Anterior cingulate cortex (tissue), 58 donors: Measurements from ENCODE around the gene RNF31.
A peak's percentile ranks its signal among the peaks of the same experiment; 100 is the strongest.

Experiments used
- DNase-seq, 58 donors: peaks; one replicate each; lab custom pipeline; 2025; lab: John Stamatoyannopoulos, UW

Gene RNF31

GRCh38 chr14:24179294-24179960 is 32.1 kb downstream of the RNF31 start:
- no peak for DNase-seq

GRCh38 chr14:24179961-24180796 is 32.9 kb downstream of the RNF31 start:
- DNase-seq = peak in 22 of 58 donors; percentile 10 to 75 (median 34)

- no peak for DNase-seq
Measured at GRCh38 chr14:24181371-24182077, 34.2 kb downstream of the RNF31 start.

- no peak for DNase-seq
Measured at GRCh38 chr14:24182110-24182882, 35.0 kb downstream of the RNF31 start.

GRCh38 chr14:24183014-24183481 is 35.8 kb downstream of the RNF31 start:
- no peak for DNase-seq

- DNase-seq = no peak
Measured at GRCh38 chr14:24184104-24184970, 37.0 kb downstream of the RNF31 start.

GRCh38 chr14:24185026-24185425 is 37.7 kb downstream of the RNF31 start:
- DNase-seq = no peak

- no peak for DNase-seq
Measured at GRCh38 chr14:24185741-24186140, 38.4 kb downstream of the RNF31 start.

GRCh38 chr14:24186831-24187538 is 39.7 kb downstream of the RNF31 start:
- DNase-seq = no peak

GRCh38 chr14:24187539-24187915 is 40.2 kb downstream of the RNF31 start:
- no peak for DNase-seq

GRCh38 chr14:24188251-24189058 is 41.2 kb downstream of the RNF31 start, which contains the start of gene IPO4:
Gene IPO4 (minus strand): TSS chr14:24188816. CDS start chr14:24188787, 29 bp downstream.
- DNase-seq = peak; percentile 66 to 97 (median 93)

GRCh38 chr14:24189059-24189375 is 41.7 kb downstream of the RNF31 start:
- DNase-seq = no peak

- DNase-seq = no peak
Measured at GRCh38 chr14:24189460-24189859, 42.2 kb downstream of the RNF31 start.

GRCh38 chr14:24190416-24190815 is 43.1 kb downstream of the RNF31 start:
- no peak for DNase-seq

GRCh38 chr14:24192933-24193332 is 45.6 kb downstream of the RNF31 start:
- DNase-seq = no peak

- DNase-seq = no peak
Measured at GRCh38 chr14:24194186-24194872, 47.0 kb downstream of the RNF31 start.

GRCh38 chr14:24194873-24195185 is 47.5 kb downstream of the RNF31 start:
- DNase-seq = no peak
